SK-N-SH (cell line): ENCODE results near the gene ZNF132. TPM values are rescaled to one million over a fixed set of nuclear protein-coding genes. Genes with fewer than 3 reads are reported as not detected.

ENCODE experiments used
- CTCF ChIA-PET: fragments of 300-600, 350-600 bp; formaldehyde crosslinking; extraction: SDS; loops from one replicate; lab custom pipeline; 2021; lab: Yijun Ruan, JAX
- POLR2A ChIA-PET: fragments of 350-600 bp; sonication (Branson Sonifier 250); formaldehyde crosslinking; extraction: SDS; loops from one replicate; lab custom pipeline; 2020; ENCODE audit warnings: antibody characterized with exemption, inconsistent platforms; lab: Yijun Ruan, JAX
- DNase-seq: peaks from one replicate; pipeline ENCODE4 v3.0.0; 2012
- H2AFZ ChIP-seq: fragments of 200-600 bp; sonication (generic); 2 replicates; pipeline ENCODE4 v1.8.1; 2016; ENCODE audit warnings: antibody characterized with exemption, mild to moderate bottlenecking, low read depth
- H3F3A ChIP-seq: fragments of 200-600 bp; sonication (generic); replicated peaks from 2 replicates; pipeline ENCODE3; 2016; ENCODE audit warnings: antibody characterized with exemption, mild to moderate bottlenecking; ENCODE audit not compliant: insufficient read depth
- H3K27ac ChIP-seq, 2 experiments: fragments of 200-500 bp in 1 of 2; fragments of 200-600 bp in 1 of 2; sonication (Bioruptor generic) in 1 of 2; sonication (generic), shearing (Covaris generic) in 1 of 2; 2 replicates each; pipeline versions ENCODE4 v1.5.1 to v1.6.1; 2014 to 2016; ENCODE audit warnings: low read depth in 2 of 2, inconsistent platforms in 1 of 2, low read length in 1 of 2, mild to moderate bottlenecking in 1 of 2, mixed read lengths in 1 of 2
- H3K27me3 ChIP-seq: fragments of 200-600 bp; sonication (generic), shearing (Covaris generic); 2 replicates; pipeline ENCODE4 v1.6.1; 2016; ENCODE audit warnings: mixed run types; ENCODE audit not compliant: insufficient read depth
- H3K36me3 ChIP-seq, 2 experiments: fragments of 200-500 bp in 1 of 2; fragments of 200-600 bp in 1 of 2; sonication (Bioruptor generic) in 1 of 2; sonication (generic) in 1 of 2; replicated peaks in 1 of 2; 2 replicates each; pipeline versions ENCODE3 to v1.5.1; 2014 to 2016; ENCODE audit warnings: low read length in 1 of 2, mild to moderate bottlenecking in 1 of 2; ENCODE audit not compliant: insufficient read depth in 2 of 2, control insufficient read depth in 1 of 2
- H3K4me1 ChIP-seq, 2 experiments: fragments of 200-500 bp in 1 of 2; fragments of 200-600 bp in 1 of 2; sonication (Bioruptor generic) in 1 of 2; sonication (generic), shearing (Covaris generic) in 1 of 2; 2 replicates each; pipeline versions ENCODE4 v1.5.1 to v1.6.1; 2014 to 2016; ENCODE audit warnings: low read depth in 1 of 2, low read length in 1 of 2, mixed run types in 1 of 2; ENCODE audit not compliant: insufficient read depth in 2 of 2, control insufficient read depth in 1 of 2
- H3K4me2 ChIP-seq: fragments of 200-600 bp; sonication (generic), shearing (Covaris generic); 2 replicates; pipeline ENCODE4 v1.6.1; 2017; ENCODE audit warnings: mixed run types
- H3K4me3 ChIP-seq, 2 experiments: fragments of 200-500 bp in 1 of 2; fragments of 200-600 bp in 1 of 2; sonication (Bioruptor generic) in 1 of 2; sonication (generic), shearing (Covaris generic) in 1 of 2; 2 replicates each; pipeline versions ENCODE4 v1.5.1 to v1.8.1; 2014 to 2016; ENCODE audit warnings: low read depth in 2 of 2, inconsistent platforms in 1 of 2, low read length in 1 of 2, mild to moderate bottlenecking in 1 of 2, mixed read lengths in 1 of 2, moderate library complexity in 1 of 2
- H3K79me2 ChIP-seq: fragments of 200-600 bp; sonication (generic); 2 replicates; pipeline ENCODE4 v1.8.1; 2017; ENCODE audit warnings: mild to moderate bottlenecking; ENCODE audit not compliant: insufficient read depth
- H3K9ac ChIP-seq: fragments of 200-600 bp; sonication (generic); 2 replicates; pipeline ENCODE4 v1.6.1; 2017; ENCODE audit warnings: mixed run types
- H3K9me2 ChIP-seq: fragments of 200-600 bp; sonication (generic); 2 replicates; pipeline ENCODE4 v1.6.1; 2017; ENCODE audit warnings: mixed run types
- H3K9me3 ChIP-seq: fragments of 200-600 bp; sonication (generic); 2 replicates; pipeline ENCODE4 v1.6.1; 2017; ENCODE audit warnings: mixed run types, mild to moderate bottlenecking, moderate library complexity
- H4K20me1 ChIP-seq: fragments of 200-600 bp; sonication (generic); 2 replicates; pipeline ENCODE4 v1.6.1; 2017; ENCODE audit warnings: mild to moderate bottlenecking, mixed run types; ENCODE audit not compliant: insufficient read depth
- CHD2 ChIP-seq: fragments of 150-350 bp; IDR thresholded peaks from 2 replicates; pipeline ENCODE4 v1.6.1; 2018; ENCODE audit warnings: low read length; ENCODE audit not compliant: partially characterized antibody
- EP300 ChIP-seq, 2 experiments: IDR thresholded peaks; 2 replicates each; pipeline versions ENCODE4 v1.4.0 to v1.6.1; 2012; ENCODE audit warnings: borderline replicate concordance in 1 of 2, low read depth in 1 of 2, low read length in 1 of 2
- FOSL2 ChIP-seq: IDR thresholded peaks from 2 replicates; pipeline ENCODE4 v1.4.0; 2012; ENCODE audit warnings: low read depth, mild to moderate bottlenecking, moderate library complexity, borderline replicate concordance
- FOXM1 ChIP-seq: IDR thresholded peaks from 2 replicates; pipeline ENCODE4 v1.4.0; 2012; ENCODE audit warnings: low read depth, mild to moderate bottlenecking
- GATA2 ChIP-seq: sonication (generic); formaldehyde crosslinking; IDR thresholded peaks from 2 replicates; pipeline ENCODE4 v1.5.0; 2020; ENCODE audit warnings: mild to moderate bottlenecking, missing genetic modification reagents
- JUND ChIP-seq: IDR thresholded peaks from 2 replicates; pipeline ENCODE4 v1.4.0; 2012
- MEF2A ChIP-seq: IDR thresholded peaks from 2 replicates; pipeline ENCODE4 v1.4.0; 2012; ENCODE audit warnings: low read depth, borderline replicate concordance
- NFIC ChIP-seq: IDR thresholded peaks from 2 replicates; pipeline ENCODE4 v1.4.0; 2012; ENCODE audit warnings: borderline replicate concordance
- POLR2AphosphoS5 ChIP-seq: IDR thresholded peaks from 2 replicates; pipeline ENCODE4 v1.6.1; 2012; ENCODE audit warnings: low read depth, low read length
- RAD21 ChIP-seq: IDR thresholded peaks from 2 replicates; pipeline ENCODE4 v1.6.1; 2012; ENCODE audit warnings: mild to moderate bottlenecking, low read length
- RCOR1 ChIP-seq: fragments of 150-350 bp; IDR thresholded peaks from 2 replicates; pipeline ENCODE4 v1.6.1; 2017; ENCODE audit warnings: antibody characterized with exemption, low read length
- RXRA ChIP-seq: IDR thresholded peaks from 2 replicates; pipeline ENCODE4 v1.4.0; 2012; ENCODE audit warnings: low read depth, mild to moderate bottlenecking, borderline replicate concordance
- SIN3A ChIP-seq: IDR thresholded peaks from 2 replicates; pipeline ENCODE4 v1.6.1; 2012; ENCODE audit warnings: low read depth, mild to moderate bottlenecking, low read length, moderate library complexity, borderline replicate concordance
- TAF1 ChIP-seq: IDR thresholded peaks from 2 replicates; pipeline ENCODE4 v1.6.1; 2012; ENCODE audit warnings: low read depth, mild to moderate bottlenecking, low read length, moderate library complexity, borderline replicate concordance
- TCF12 ChIP-seq: IDR thresholded peaks from 2 replicates; pipeline ENCODE4 v1.4.0; 2012
- TEAD4 ChIP-seq: IDR thresholded peaks from 2 replicates; pipeline ENCODE4 v1.4.0; 2012; ENCODE audit warnings: mild to moderate bottlenecking, borderline replicate concordance; ENCODE audit not compliant: insufficient read depth
- YY1 ChIP-seq: IDR thresholded peaks from 2 replicates; pipeline ENCODE4 v1.4.0; 2012; ENCODE audit warnings: low read depth, mild to moderate bottlenecking
- WGBS: methylation state at CpG from one replicate; pipeline ENCODE4 v1.1.6; 2017; ENCODE audit warnings: low lambda C conversion rate; 5-methylcytosine and 5-hydroxymethylcytosine counted together
- polyA plus RNA-seq, 3 experiments: library from polyadenylated mRNA; depleted of rRNA; stranded (reverse); fragments of >200 nt; gene quantifications; 2 replicates each; pipeline ENCODE4 v1.2.3, GENCODE V29; 2012
- TF ChIP-seq, protein P1 (sequence below): IDR thresholded peaks from 2 replicates; pipeline ENCODE4 v1.4.0; 2012; ENCODE audit warnings: low read depth, borderline replicate concordance
- TF ChIP-seq, protein P2 (sequence below): IDR thresholded peaks from 2 replicates; pipeline ENCODE4; 2012
- TF ChIP-seq, protein P3 (sequence below): IDR thresholded peaks from 2 replicates; pipeline ENCODE4 v1.4.0; 2012; ENCODE audit warnings: low read depth
- TF ChIP-seq, protein P4 (sequence below): IDR thresholded peaks from 2 replicates; pipeline ENCODE4 v1.4.0; 2012; ENCODE audit warnings: low read depth, borderline replicate concordance
- TF ChIP-seq, protein P5 (sequence below): fragments of 150-350 bp; IDR thresholded peaks from 2 replicates; pipeline ENCODE4 v1.6.1; 2017; ENCODE audit warnings: antibody characterized with exemption, low read length, low read depth, borderline replicate concordance
- TF ChIP-seq, protein P6 (sequence below): IDR thresholded peaks from 2 replicates; pipeline ENCODE4 v1.6.1; 2012; ENCODE audit warnings: mild to moderate bottlenecking, low read depth, low read length, moderate library complexity

ZNF132 gene
- polyA plus RNA-seq, 1 of the 3 experiments (the other 2 are of a cell fraction): 1.3 TPM

DNA sequence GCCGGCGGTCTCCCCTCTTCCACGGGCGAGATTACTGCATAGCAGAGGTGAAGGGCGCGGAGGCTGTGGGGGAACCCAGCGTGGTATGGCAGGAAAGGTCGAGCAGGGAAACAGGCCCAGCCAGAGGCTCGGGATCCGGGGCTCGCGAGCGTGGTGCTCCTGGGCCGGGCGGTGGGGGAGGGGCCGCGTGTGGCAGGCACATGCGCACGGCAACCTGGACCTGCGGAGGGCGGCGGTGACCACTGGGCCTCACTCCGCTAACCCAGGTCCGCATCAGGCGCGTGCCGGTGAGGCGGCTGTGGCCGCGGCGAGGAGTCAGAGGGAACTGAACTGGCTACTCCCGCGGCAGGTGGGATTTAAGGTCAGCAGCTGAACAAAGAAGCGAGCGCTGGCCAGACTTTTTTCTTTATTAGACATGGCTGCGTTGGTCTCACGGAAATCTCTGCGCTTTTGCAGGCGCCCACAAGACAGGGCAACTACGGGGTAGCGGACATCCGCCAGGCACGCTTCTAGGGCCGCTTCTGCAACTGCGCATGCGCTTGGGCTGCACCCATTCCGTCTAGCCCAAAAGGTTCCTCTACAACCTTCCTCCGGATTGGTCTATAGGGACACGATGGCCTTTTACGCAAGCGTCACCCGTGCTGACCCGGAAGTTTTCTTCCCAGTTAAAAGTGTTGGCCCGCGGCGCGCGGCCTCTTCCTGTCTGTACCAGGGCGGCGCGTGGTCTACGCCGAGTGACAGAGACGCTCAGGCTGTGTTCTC, 53.2 kb downstream of the ZNF132 start, which contains the start of gene RPS5:
Gene RPS5, plus strand, starts transcription at position 694 of the 762 bp plus-strand sequence. CDS start 869 bp downstream, outside the sequence.
- Histone ChIP-seq H3K27me3 (no peaks in the 10 kb centered on the region), H3F3A (peaks cover 12% of the 10 kb centered on the region), H3K9me3 (no peaks in the 10 kb centered on the region), H3K36me3 (peaks cover 20 to 36% of the 10 kb centered on the region in 2 experiments), H3K4me2 (peak within 1 kb of the TSS; percentile 85), H3K27ac (peak within 1 kb of the TSS; percentile 95 to 99), H3K9me2 (no peaks in the 10 kb centered on the region), H4K20me1 (peaks cover 31% of the 10 kb centered on the region), H3K4me3 (peak within 1 kb of the TSS; percentile 87 to 92), H2AFZ (peak within 1 kb of the TSS; percentile 66; the same call in 1 of the 2 replicates), H3K9ac (peak within 1 kb of the TSS; percentile 91), H3K79me2 (peaks cover 70% of the 10 kb centered on the region), H3K4me1 (peaks cover 21 to 30% of the 10 kb centered on the region in 2 experiments; a peak in 3 of 4 replicates)
- DNase-seq: peak; percentile 98
- WGBS: 0% methylated on average over 29 of the region's 64 CpGs
- ChIA-PET CTCF (interaction anchor here (0.8 kb wide), 1 partner anchor 60 kb away, joined by 3 read pairs; the partner anchor contains the start of gene ZSCAN22), POLR2A (interaction anchor here (1.3 to 2.1 kb wide), 3 partner anchors 24 to 133 kb away, joined by 3 to 6 read pairs (median 4); partner anchors contain the start of genes ZBTB45 and ZNF497)
- TF ChIP-seq, protein P1, sequence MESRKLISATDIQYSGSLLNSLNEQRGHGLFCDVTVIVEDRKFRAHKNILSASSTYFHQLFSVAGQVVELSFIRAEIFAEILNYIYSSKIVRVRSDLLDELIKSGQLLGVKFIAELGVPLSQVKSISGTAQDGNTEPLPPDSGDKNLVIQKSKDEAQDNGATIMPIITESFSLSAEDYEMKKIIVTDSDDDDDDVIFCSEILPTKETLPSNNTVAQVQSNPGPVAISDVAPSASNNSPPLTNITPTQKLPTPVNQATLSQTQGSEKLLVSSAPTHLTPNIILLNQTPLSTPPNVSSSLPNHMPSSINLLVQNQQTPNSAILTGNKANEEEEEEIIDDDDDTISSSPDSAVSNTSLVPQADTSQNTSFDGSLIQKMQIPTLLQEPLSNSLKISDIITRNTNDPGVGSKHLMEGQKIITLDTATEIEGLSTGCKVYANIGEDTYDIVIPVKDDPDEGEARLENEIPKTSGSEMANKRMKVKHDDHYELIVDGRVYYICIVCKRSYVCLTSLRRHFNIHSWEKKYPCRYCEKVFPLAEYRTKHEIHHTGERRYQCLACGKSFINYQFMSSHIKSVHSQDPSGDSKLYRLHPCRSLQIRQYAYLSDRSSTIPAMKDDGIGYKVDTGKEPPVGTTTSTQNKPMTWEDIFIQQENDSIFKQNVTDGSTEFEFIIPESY: 0 out of 2 replicates have a peak, but pooled peaks have one; percentile 57
- TF ChIP-seq TCF12 (peak; percentile 39; the same call in 1 of the 2 replicates), FOXM1 (no peak), TEAD4 (no peak), RXRA (no peak), NFIC (no peak), GATA2 (CRISPR knock-in tag) (no peak), YY1 (no peak), JUND (no peak), CHD2 (peak; percentile 90), RAD21 (no peak), FOSL2 (no peak), RCOR1 (no peak), MEF2A (no peak), EP300 (IDR thresholded peaks at IDR 0.05; ENCODE audit: borderline replicate concordance in 1 of 2, low read depth in 1 of 2, low read length in 1 of 2) (no peak), POLR2AphosphoS5 (peak; percentile 98), TAF1 (peak; percentile 94), SIN3A (peak; percentile 98)
- TF ChIP-seq, protein P2, sequence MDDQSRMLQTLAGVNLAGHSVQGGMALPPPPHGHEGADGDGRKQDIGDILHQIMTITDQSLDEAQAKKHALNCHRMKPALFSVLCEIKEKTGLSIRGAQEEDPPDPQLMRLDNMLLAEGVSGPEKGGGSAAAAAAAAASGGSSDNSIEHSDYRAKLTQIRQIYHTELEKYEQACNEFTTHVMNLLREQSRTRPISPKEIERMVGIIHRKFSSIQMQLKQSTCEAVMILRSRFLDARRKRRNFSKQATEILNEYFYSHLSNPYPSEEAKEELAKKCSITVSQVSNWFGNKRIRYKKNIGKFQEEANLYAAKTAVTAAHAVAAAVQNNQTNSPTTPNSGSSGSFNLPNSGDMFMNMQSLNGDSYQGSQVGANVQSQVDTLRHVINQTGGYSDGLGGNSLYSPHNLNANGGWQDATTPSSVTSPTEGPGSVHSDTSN: peak; percentile 50; the same call in 1 of the 2 replicates
- TF ChIP-seq, protein P3, sequence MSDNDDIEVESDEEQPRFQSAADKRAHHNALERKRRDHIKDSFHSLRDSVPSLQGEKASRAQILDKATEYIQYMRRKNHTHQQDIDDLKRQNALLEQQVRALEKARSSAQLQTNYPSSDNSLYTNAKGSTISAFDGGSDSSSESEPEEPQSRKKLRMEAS: peak; percentile 96
- TF ChIP-seq, protein P4, sequence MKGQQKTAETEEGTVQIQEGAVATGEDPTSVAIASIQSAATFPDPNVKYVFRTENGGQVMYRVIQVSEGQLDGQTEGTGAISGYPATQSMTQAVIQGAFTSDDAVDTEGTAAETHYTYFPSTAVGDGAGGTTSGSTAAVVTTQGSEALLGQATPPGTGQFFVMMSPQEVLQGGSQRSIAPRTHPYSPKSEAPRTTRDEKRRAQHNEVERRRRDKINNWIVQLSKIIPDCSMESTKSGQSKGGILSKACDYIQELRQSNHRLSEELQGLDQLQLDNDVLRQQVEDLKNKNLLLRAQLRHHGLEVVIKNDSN: no peak; the same call in 1 of the 2 replicates
- TF ChIP-seq, protein P5, sequence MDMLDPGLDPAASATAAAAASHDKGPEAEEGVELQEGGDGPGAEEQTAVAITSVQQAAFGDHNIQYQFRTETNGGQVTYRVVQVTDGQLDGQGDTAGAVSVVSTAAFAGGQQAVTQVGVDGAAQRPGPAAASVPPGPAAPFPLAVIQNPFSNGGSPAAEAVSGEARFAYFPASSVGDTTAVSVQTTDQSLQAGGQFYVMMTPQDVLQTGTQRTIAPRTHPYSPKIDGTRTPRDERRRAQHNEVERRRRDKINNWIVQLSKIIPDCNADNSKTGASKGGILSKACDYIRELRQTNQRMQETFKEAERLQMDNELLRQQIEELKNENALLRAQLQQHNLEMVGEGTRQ: no peak
- TF ChIP-seq, protein P6, sequence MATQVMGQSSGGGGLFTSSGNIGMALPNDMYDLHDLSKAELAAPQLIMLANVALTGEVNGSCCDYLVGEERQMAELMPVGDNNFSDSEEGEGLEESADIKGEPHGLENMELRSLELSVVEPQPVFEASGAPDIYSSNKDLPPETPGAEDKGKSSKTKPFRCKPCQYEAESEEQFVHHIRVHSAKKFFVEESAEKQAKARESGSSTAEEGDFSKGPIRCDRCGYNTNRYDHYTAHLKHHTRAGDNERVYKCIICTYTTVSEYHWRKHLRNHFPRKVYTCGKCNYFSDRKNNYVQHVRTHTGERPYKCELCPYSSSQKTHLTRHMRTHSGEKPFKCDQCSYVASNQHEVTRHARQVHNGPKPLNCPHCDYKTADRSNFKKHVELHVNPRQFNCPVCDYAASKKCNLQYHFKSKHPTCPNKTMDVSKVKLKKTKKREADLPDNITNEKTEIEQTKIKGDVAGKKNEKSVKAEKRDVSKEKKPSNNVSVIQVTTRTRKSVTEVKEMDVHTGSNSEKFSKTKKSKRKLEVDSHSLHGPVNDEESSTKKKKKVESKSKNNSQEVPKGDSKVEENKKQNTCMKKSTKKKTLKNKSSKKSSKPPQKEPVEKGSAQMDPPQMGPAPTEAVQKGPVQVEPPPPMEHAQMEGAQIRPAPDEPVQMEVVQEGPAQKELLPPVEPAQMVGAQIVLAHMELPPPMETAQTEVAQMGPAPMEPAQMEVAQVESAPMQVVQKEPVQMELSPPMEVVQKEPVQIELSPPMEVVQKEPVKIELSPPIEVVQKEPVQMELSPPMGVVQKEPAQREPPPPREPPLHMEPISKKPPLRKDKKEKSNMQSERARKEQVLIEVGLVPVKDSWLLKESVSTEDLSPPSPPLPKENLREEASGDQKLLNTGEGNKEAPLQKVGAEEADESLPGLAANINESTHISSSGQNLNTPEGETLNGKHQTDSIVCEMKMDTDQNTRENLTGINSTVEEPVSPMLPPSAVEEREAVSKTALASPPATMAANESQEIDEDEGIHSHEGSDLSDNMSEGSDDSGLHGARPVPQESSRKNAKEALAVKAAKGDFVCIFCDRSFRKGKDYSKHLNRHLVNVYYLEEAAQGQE: no peak; the same call in 1 of the 2 replicates
